ENCODE measurements around the gene ISLR.

Gene ISLR

DNA sequence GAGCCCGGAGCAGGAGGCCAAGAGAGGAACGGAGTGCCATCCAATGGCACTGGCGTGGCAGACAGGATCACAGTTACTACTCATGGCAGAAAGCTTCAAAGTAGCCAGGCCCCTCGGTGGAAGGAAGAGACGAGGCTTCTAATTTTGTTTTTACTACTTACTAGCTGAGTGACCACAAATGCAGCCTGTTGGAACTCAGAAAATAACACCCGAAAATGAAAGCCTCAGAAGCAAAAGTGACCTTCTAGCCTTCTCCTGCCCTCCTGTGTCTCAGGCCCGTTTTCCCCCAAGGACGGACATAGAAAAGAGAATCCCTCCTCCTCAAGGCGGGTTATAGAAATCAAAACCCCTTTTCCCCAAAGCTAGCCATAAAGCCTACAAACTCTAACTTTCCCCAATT lies 39.0 kb downstream of the ISLR start:
- no peak overlapping the region for H3K9ac ChIP-seq (ENCODE audit: low read depth, low read length)
- ATAC-seq (ENCODE audit: insufficient read depth, low read depth), result no peak
- H3K9me3 ChIP-seq (ENCODE audit: insufficient read depth, low read length, severe bottlenecking), result no peaks in the 10 kb centered on the region
- no peaks in the 10 kb centered on the region for H4K20me1 ChIP-seq (ENCODE audit: insufficient read depth, low read length)
- no peak overlapping the region for H2AFZ ChIP-seq (ENCODE audit: low read depth, low read length)
- 0 out of 2 replicates have a peak, but pooled peaks cover 3% of the 10 kb centered on the region for H3K4me1 ChIP-seq (ENCODE audit: insufficient read depth, low read length)
- DNase-seq, result no peak
- no peak overlapping the region for H3K27ac ChIP-seq (ENCODE audit: low read length)
- no peak for TF ChIP-seq EZH2 (IDR thresholded peaks at IDR 0.05; ENCODE audit: borderline replicate concordance, low read depth, low read length, severe bottlenecking)
- TF ChIP-seq, protein P1, sequence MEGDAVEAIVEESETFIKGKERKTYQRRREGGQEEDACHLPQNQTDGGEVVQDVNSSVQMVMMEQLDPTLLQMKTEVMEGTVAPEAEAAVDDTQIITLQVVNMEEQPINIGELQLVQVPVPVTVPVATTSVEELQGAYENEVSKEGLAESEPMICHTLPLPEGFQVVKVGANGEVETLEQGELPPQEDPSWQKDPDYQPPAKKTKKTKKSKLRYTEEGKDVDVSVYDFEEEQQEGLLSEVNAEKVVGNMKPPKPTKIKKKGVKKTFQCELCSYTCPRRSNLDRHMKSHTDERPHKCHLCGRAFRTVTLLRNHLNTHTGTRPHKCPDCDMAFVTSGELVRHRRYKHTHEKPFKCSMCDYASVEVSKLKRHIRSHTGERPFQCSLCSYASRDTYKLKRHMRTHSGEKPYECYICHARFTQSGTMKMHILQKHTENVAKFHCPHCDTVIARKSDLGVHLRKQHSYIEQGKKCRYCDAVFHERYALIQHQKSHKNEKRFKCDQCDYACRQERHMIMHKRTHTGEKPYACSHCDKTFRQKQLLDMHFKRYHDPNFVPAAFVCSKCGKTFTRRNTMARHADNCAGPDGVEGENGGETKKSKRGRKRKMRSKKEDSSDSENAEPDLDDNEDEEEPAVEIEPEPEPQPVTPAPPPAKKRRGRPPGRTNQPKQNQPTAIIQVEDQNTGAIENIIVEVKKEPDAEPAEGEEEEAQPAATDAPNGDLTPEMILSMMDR (IDR thresholded peaks at IDR 0.05; ENCODE audit: borderline replicate concordance, extremely low read depth, low read length, poor library complexity, severe bottlenecking), result no peak
- H3K4me3 ChIP-seq (ENCODE audit: low read depth in 1 of 2, low read length in 2 of 2), result no peak overlapping the region
- H3K79me2 ChIP-seq (ENCODE audit: insufficient read depth, low read length), result no peaks in the 10 kb centered on the region
- no peak overlapping the region for H3K4me2 ChIP-seq (ENCODE audit: insufficient read depth, low read length)
- no peaks in the 10 kb centered on the region for H3K36me3 ChIP-seq (ENCODE audit: insufficient read depth, low read length)
- peaks cover 21% of the 10 kb centered on the region for H3K27me3 ChIP-seq (ENCODE audit: insufficient read depth, low read length, poor library complexity)

DNA sequence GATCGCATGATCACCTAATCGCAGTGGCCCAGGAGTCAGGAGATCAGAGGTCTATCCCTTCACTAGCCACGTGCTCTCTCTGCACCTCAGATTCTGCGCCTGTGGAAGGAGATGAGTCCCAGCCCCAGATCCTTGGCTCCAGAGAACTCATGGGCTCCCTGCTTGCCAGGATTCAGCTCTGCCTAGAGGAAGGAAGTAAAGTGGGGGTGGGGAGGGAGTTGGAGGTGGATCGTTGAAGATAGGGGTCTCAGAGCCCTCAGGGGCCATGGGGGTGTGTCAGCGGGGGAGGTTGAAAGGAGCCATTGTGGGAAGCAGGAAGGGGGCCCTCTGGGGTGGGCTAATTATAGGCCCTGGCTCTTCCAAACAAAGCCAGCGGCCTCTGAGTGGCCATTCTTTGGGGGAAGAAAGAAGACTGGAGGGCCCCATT lies 40.4 kb downstream of the ISLR start:
- no peak for ATAC-seq (ENCODE audit: insufficient read depth, low read depth)
- Histone ChIP-seq H3K9me3 (ENCODE audit: insufficient read depth, low read length, severe bottlenecking) (no peaks in the 10 kb centered on the region), H3K27ac (ENCODE audit: low read length) (no peak overlapping the region), H2AFZ (ENCODE audit: low read depth, low read length) (no peak overlapping the region), H3K4me3 (ENCODE audit: low read depth in 1 of 2, low read length in 2 of 2) (no peak overlapping the region), H3K9ac (ENCODE audit: low read depth, low read length) (no peak overlapping the region), H3K4me2 (ENCODE audit: insufficient read depth, low read length) (no peak overlapping the region), H3K4me1 (ENCODE audit: insufficient read depth, low read length) (0 out of 2 replicates have a peak, but pooled peaks cover 3% of the 10 kb centered on the region), H3K27me3 (ENCODE audit: insufficient read depth, low read length, poor library complexity) (peaks cover 8% of the 10 kb centered on the region), H4K20me1 (ENCODE audit: insufficient read depth, low read length) (no peaks in the 10 kb centered on the region), H3K36me3 (ENCODE audit: insufficient read depth, low read length) (no peaks in the 10 kb centered on the region), H3K79me2 (ENCODE audit: insufficient read depth, low read length) (no peaks in the 10 kb centered on the region)
- no peak for DNase-seq
- TF ChIP-seq, protein P1 (IDR thresholded peaks at IDR 0.05; ENCODE audit: borderline replicate concordance, extremely low read depth, low read length, poor library complexity, severe bottlenecking), result no peak
- no peak for TF ChIP-seq EZH2 (IDR thresholded peaks at IDR 0.05; ENCODE audit: borderline replicate concordance, low read depth, low read length, severe bottlenecking)

DNA sequence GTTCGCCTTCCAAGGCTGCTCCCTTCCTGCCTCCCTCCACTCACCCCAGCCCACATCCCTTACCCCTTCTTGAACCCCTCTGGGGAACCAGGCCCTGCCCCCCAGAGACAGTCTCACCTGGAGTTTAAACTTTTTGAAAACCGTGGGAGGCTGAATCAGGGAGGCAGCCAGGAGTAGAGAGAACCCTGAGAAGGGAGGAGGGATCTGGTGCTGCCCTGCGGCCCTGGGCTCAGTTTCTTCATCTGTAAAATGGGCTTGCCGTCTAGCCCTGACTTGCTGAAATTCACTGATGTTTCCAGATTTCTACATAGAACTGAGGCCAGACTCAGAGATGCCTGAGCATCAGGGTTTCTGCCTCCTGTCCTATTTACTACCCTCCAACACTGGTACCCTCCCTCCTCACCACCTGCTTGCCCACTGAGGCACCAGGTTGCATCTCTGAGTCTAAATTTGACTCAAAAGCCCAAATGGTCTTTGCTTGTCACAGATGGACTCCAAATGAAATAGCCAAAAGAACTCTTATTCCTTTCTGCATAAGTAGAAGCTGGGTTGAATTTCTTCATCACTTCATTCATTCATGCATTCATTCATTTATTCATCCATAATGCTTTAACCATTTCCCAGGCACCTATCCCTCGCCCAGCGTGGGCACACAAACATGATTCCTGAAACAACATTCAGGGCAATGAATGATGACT lies 41.0 kb downstream of the ISLR start:
- no peak overlapping the region for H3K27ac ChIP-seq (ENCODE audit: low read length)
- no peaks in the 10 kb centered on the region for H3K4me1 ChIP-seq (ENCODE audit: insufficient read depth, low read length)
- H3K4me3 ChIP-seq (ENCODE audit: low read depth in 1 of 2, low read length in 2 of 2), result no peak overlapping the region
- no peak for ATAC-seq (ENCODE audit: insufficient read depth, low read depth)
- no peak for TF ChIP-seq EZH2 (IDR thresholded peaks at IDR 0.05; ENCODE audit: borderline replicate concordance, low read depth, low read length, severe bottlenecking)
- TF ChIP-seq, protein P1 (IDR thresholded peaks at IDR 0.05; ENCODE audit: borderline replicate concordance, extremely low read depth, low read length, poor library complexity, severe bottlenecking), result no peak
- H3K36me3 ChIP-seq (ENCODE audit: insufficient read depth, low read length), result no peaks in the 10 kb centered on the region
- peaks cover 4% of the 10 kb centered on the region for H3K27me3 ChIP-seq (ENCODE audit: insufficient read depth, low read length, poor library complexity)
- H2AFZ ChIP-seq (ENCODE audit: low read depth, low read length), result no peak overlapping the region
- no peak overlapping the region for H3K9ac ChIP-seq (ENCODE audit: low read depth, low read length)
- no peaks in the 10 kb centered on the region for H3K9me3 ChIP-seq (ENCODE audit: insufficient read depth, low read length, severe bottlenecking)
- H3K4me2 ChIP-seq (ENCODE audit: insufficient read depth, low read length), result no peak overlapping the region
- no peak for DNase-seq
- H4K20me1 ChIP-seq (ENCODE audit: insufficient read depth, low read length), result no peaks in the 10 kb centered on the region
- H3K79me2 ChIP-seq (ENCODE audit: insufficient read depth, low read length), result no peaks in the 10 kb centered on the region
